H9 (cell line): ENCODE results near the gene PFKP. TPM values are rescaled to one million over a fixed set of nuclear protein-coding genes. Genes with fewer than 3 reads are reported as not detected.

Experiments
- DNase-seq: peaks from one replicate; pipeline ENCODE4 v3.0.0-alpha.2; 2017
- H2AFZ ChIP-seq: one replicate; pipeline ENCODE4 v1.6.1; 2013; ENCODE audit warnings: mild to moderate bottlenecking, low read length, control low read depth, moderate library complexity
- H2AK5ac ChIP-seq: 2 replicates; pipeline ENCODE4 v1.6.1; 2013; ENCODE audit warnings: low read length, control low read depth, mixed read lengths; ENCODE audit not compliant: insufficient read length
- H2BK120ac ChIP-seq: one replicate; pipeline ENCODE4 v1.6.1; 2013; ENCODE audit warnings: low read depth, mild to moderate bottlenecking, low read length, control low read depth, inconsistent platforms; ENCODE audit not compliant: poor library complexity, severe bottlenecking
- H2BK12ac ChIP-seq: 2 replicates; pipeline ENCODE4 v1.6.1; 2013; ENCODE audit warnings: low read length, control low read depth, mixed read lengths, low read depth; ENCODE audit not compliant: insufficient read length
- H2BK15ac ChIP-seq: 2 replicates; pipeline ENCODE4 v1.6.1; 2013; ENCODE audit warnings: low read depth, low read length, control low read depth
- H2BK20ac ChIP-seq: one replicate; pipeline ENCODE4 v1.6.1; 2013; ENCODE audit warnings: low read depth, mild to moderate bottlenecking, low read length, control low read depth, inconsistent platforms; ENCODE audit not compliant: poor library complexity, severe bottlenecking
- H2BK5ac ChIP-seq: 2 replicates; pipeline ENCODE4 v1.6.1; 2013; ENCODE audit warnings: low read length, control low read depth, mixed read lengths; ENCODE audit not compliant: insufficient read length
- H3K14ac ChIP-seq: 2 replicates; pipeline ENCODE4 v1.6.1; 2013; ENCODE audit warnings: low read length, control low read depth; ENCODE audit not compliant: insufficient read depth
- H3K18ac ChIP-seq: 2 replicates; pipeline ENCODE4 v1.6.1; 2013; ENCODE audit warnings: low read depth, mild to moderate bottlenecking, mixed read lengths, low read length, control low read depth; ENCODE audit not compliant: insufficient read length
- H3K23ac ChIP-seq: 2 replicates; pipeline ENCODE4 v1.6.1; 2013; ENCODE audit warnings: low read length, control low read depth, mixed read lengths, low read depth; ENCODE audit not compliant: insufficient read length
- H3K23me2 ChIP-seq: 2 replicates; pipeline ENCODE4 v1.6.1; 2013; ENCODE audit warnings: low read depth, mild to moderate bottlenecking, mixed read lengths, low read length, control low read depth; ENCODE audit not compliant: insufficient read length, poor library complexity, severe bottlenecking
- H3K27ac ChIP-seq: 2 replicates; pipeline ENCODE4 v1.5.1; 2013; ENCODE audit warnings: low read length, control low read depth, mixed read lengths, low read depth; ENCODE audit not compliant: insufficient read length
- H3K27me3 ChIP-seq: 2 replicates; pipeline ENCODE4 v1.6.1; 2013; ENCODE audit warnings: low read length, control low read depth, inconsistent platforms; ENCODE audit not compliant: insufficient read depth
- H3K4ac ChIP-seq: 2 replicates; pipeline ENCODE4 v1.6.1; 2013; ENCODE audit warnings: low read depth, mild to moderate bottlenecking, control low read depth, inconsistent platforms, low read length, moderate library complexity
- H3K4me1 ChIP-seq: 2 replicates; pipeline ENCODE4 v1.6.1; 2013; ENCODE audit warnings: low read length, control low read depth, inconsistent platforms; ENCODE audit not compliant: insufficient read depth
- H3K4me2 ChIP-seq: 2 replicates; pipeline ENCODE4 v1.6.1; 2013; ENCODE audit warnings: low read length, control low read depth, mixed read lengths; ENCODE audit not compliant: insufficient read length, insufficient read depth
- H3K56ac ChIP-seq: 2 replicates; pipeline ENCODE4 v1.6.1; 2013; ENCODE audit warnings: low read depth, mild to moderate bottlenecking, mixed read lengths, low read length, control low read depth; ENCODE audit not compliant: insufficient read length
- H3K79me1 ChIP-seq: 2 replicates; pipeline ENCODE4 v1.6.1; 2013; ENCODE audit warnings: low read depth, mild to moderate bottlenecking, moderate library complexity, low read length, control low read depth, inconsistent platforms; ENCODE audit not compliant: insufficient read depth, poor library complexity, severe bottlenecking
- H3K79me2 ChIP-seq: 2 replicates; pipeline ENCODE4 v1.6.1; 2013; ENCODE audit warnings: low read length, control low read depth, inconsistent platforms; ENCODE audit not compliant: insufficient read depth
- H3K9ac ChIP-seq: 2 replicates; pipeline ENCODE4 v1.6.1; 2013; ENCODE audit warnings: low read length, control low read depth, mixed read lengths; ENCODE audit not compliant: insufficient read length; ENCODE audit errors: extremely low read depth
- H3K9me3 ChIP-seq: one replicate; pipeline ENCODE4 v1.6.1; 2013; ENCODE audit warnings: low read depth, low read length, inconsistent platforms; ENCODE audit not compliant: control insufficient read depth
- H3T11ph ChIP-seq: one replicate; pipeline ENCODE4 v1.6.1; 2013; ENCODE audit warnings: mild to moderate bottlenecking, low read length, control low read depth, inconsistent platforms
- H4K20me1 ChIP-seq: one replicate; pipeline ENCODE4 v1.6.1; 2013; ENCODE audit not compliant: control insufficient read depth, insufficient read length, insufficient read depth
- H4K5ac ChIP-seq: 2 replicates; pipeline ENCODE4 v1.6.1; 2013; ENCODE audit warnings: low read depth, mild to moderate bottlenecking, mixed read lengths, low read length, control low read depth; ENCODE audit not compliant: insufficient read length
- H4K8ac ChIP-seq: replicated peaks from 2 replicates; pipeline ENCODE4 v1.6.1; 2013; ENCODE audit warnings: low read length, control low read depth, mixed read lengths, low read depth; ENCODE audit not compliant: insufficient read length
- H4K91ac ChIP-seq: 2 replicates; pipeline ENCODE4 v1.6.1; 2013; ENCODE audit warnings: low read depth, mild to moderate bottlenecking, moderate library complexity, mixed read lengths, low read length, control low read depth; ENCODE audit not compliant: insufficient read length
- H3K27ac Mint-ChIP-seq, 3 experiments: 2 replicates in 2 of 3; 3 replicates in 1 of 3; pipeline ENCODE4 v1.8.0; 2020 to 2021; ENCODE audit warnings: mixed read lengths in 3 of 3, mild to moderate bottlenecking in 1 of 3, moderate library complexity in 1 of 3
- H3K27me3 Mint-ChIP-seq: 2 replicates; pipeline ENCODE4 v1.8.0; 2021; ENCODE audit warnings: low read depth, mild to moderate bottlenecking, moderate library complexity, mixed read lengths
- H3K36me3 Mint-ChIP-seq, 3 experiments: 2 replicates in 2 of 3; 3 replicates in 1 of 3; pipeline ENCODE4 v1.8.0; 2020 to 2021; ENCODE audit warnings: low read depth in 3 of 3, mixed read lengths in 3 of 3; ENCODE audit not compliant: insufficient read depth in 1 of 3
- H3K4me1 Mint-ChIP-seq, 2 experiments: 2 replicates each; pipeline ENCODE4 v1.8.0; 2020; ENCODE audit warnings: mixed read lengths in 2 of 2
- H3K4me3 Mint-ChIP-seq, 2 experiments: 2 replicates in 1 of 2; 3 replicates in 1 of 2; pipeline ENCODE4 v1.8.0; 2020 to 2021; ENCODE audit warnings: mild to moderate bottlenecking in 2 of 2, mixed read lengths in 2 of 2, moderate library complexity in 1 of 2
- H3K9me3 Mint-ChIP-seq, 2 experiments: 2 replicates in 1 of 2; 3 replicates in 1 of 2; pipeline ENCODE4 v1.8.0; 2020; ENCODE audit warnings: mild to moderate bottlenecking in 2 of 2, mixed read lengths in 2 of 2, moderate library complexity in 1 of 2
- CTCF ChIP-seq: fragments of 200-600 bp; sonication (generic); conservative IDR thresholded peaks from 3 replicates; pipeline ENCODE4 v1.8.0; 2021; ENCODE audit warnings: antibody characterized with exemption, mild to moderate bottlenecking
- WGBS: extraction: QIAGEN DNeasy Blood & Tissue Kit; methylation state at CpG from one replicate; pipeline ENCODE4 v1.1.7; 2013; ENCODE audit warnings: missing lambda C conversion rate, low lambda C conversion rate, mixed read lengths; ENCODE audit not compliant: insufficient read length; ENCODE audit errors: extremely low coverage; 5-methylcytosine and 5-hydroxymethylcytosine counted together
- total RNA-seq: library from RNA; stranded (reverse); gene quantifications from 2 replicates; pipeline ENCODE4 v1.2.1, GENCODE V29; 2021

The PFKP gene
- total RNA-seq, 1 experiment from 2014 or later, result 145 TPM

GRCh38 chr10:3033925-3034324 is 33.4 kb upstream of the PFKP start:
- Histone ChIP-seq H3K18ac (no peak overlapping the region), H4K5ac (no peak overlapping the region), H3K27me3 (no peaks in the 10 kb centered on the region), H2BK20ac (no peak overlapping the region), H2BK12ac (no peak overlapping the region), H2AFZ (no peak overlapping the region), H3K27ac (no peak overlapping the region), H3K14ac (no peak overlapping the region), H3K23ac (no peak overlapping the region), H2BK15ac (no peak overlapping the region), H3K23me2 (no peaks in the 10 kb centered on the region), H2BK120ac (no peak overlapping the region), H3K4me1 (no peaks in the 10 kb centered on the region), H3K9ac (no peak overlapping the region), H4K20me1 (no peaks in the 10 kb centered on the region), H4K8ac (no peak overlapping the region), H3K9me3 (no peaks in the 10 kb centered on the region), H3T11ph (no peak overlapping the region), H3K4ac (no peak overlapping the region), H2AK5ac (no peak overlapping the region), H3K4me2 (no peak overlapping the region), H3K79me2 (no peaks in the 10 kb centered on the region), H4K91ac (no peak overlapping the region), H3K56ac (no peak overlapping the region), H3K79me1 (no peaks in the 10 kb centered on the region), H2BK5ac (no peak overlapping the region)
- no peak overlapping the region; a peak in 1 of 7 replicates for H3K27ac Mint-ChIP-seq
- no CpG with 5 or more reads among the region's 5 CpGs for WGBS
- peaks cover 7 to 9% of the 10 kb centered on the region in 2 experiments; a peak in 4 of 5 replicates for H3K9me3 Mint-ChIP-seq
- no peaks in the 10 kb centered on the region for H3K27me3 Mint-ChIP-seq
- no peak overlapping the region for H3K4me3 Mint-ChIP-seq
- H3K4me1 Mint-ChIP-seq, result no peaks in the 10 kb centered on the region
- TF ChIP-seq CTCF, result no peak
- no peak for DNase-seq
- peaks cover 0 to 4% (median 0%) of the 10 kb centered on the region in 3 experiments; a peak in 2 of 7 replicates for H3K36me3 Mint-ChIP-seq
